Body of pancreas (tissue), 4 donors: Measurements from ENCODE around the gene GSG1L.

Experiments
- CTCF ChIP-seq, 7 experiments: fragments of 450-650 bp in 4 of 7; fragments of 200-600 bp in 3 of 7; sonication (generic) in 3 of 7; IDR thresholded peaks; one replicate each; pipeline ENCODE4 v1.5.1; 2016 to 2019; ENCODE audit warnings: antibody characterized with exemption in 7 of 7
- POLR2A ChIP-seq, 3 donors: fragments of 450-650 bp; IDR thresholded peaks; one replicate each; pipeline ENCODE4 v1.6.1; 2016; ENCODE audit warnings: antibody characterized with exemption in 3 of 3, mild to moderate bottlenecking in 2 of 3

DNA sequence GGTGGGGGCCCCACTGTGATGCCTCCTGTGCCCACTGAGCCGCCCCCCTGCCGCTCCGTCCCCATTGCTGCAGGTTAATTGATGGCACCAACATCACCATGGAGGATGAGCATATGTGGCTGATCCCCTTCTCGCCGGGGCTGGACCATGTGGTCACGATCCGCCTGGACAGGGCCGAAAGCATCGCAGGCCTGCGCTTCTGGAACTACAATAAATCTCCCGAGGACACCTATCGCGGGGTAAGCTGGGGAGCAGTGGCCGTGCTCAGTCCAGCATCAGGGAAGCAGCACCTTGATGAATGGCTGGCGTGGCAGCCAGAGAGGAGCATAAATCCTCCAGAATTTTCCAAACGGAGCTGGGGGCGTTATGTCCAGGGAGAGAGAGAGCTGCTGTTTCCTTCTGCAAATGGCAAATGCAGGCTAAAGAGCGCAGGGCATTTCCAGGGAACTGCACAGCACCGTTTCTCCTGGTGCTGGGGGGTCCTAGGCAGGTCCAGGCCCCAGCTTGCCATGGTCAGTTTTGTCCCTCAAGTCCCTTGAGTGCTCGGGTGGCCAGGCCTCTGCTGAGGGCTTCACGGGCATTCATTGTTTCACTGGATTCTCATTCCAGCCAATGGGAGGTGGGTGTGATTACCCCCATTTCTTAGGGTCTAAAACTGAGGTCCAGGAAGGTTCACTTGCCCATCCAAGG, 297.1 kb downstream of the GSG1L start:
- TF ChIP-seq CTCF (IDR thresholded peaks at IDR 0.05) = no peak
- no peak for TF ChIP-seq POLR2A (IDR thresholded peaks at IDR 0.05)
